Smooth muscle cell of the brain vasculature (primary cell): ENCODE measurements around the gene MDP1.
A peak's percentile ranks its signal among the peaks of the same experiment; 100 is the strongest.

Experiments
- DNase-seq: peaks from one replicate; pipeline ENCODE4 v3.0.0-alpha.2; 2012; ENCODE audit warnings: low read depth, low spot score

MDP1 gene

DNA sequence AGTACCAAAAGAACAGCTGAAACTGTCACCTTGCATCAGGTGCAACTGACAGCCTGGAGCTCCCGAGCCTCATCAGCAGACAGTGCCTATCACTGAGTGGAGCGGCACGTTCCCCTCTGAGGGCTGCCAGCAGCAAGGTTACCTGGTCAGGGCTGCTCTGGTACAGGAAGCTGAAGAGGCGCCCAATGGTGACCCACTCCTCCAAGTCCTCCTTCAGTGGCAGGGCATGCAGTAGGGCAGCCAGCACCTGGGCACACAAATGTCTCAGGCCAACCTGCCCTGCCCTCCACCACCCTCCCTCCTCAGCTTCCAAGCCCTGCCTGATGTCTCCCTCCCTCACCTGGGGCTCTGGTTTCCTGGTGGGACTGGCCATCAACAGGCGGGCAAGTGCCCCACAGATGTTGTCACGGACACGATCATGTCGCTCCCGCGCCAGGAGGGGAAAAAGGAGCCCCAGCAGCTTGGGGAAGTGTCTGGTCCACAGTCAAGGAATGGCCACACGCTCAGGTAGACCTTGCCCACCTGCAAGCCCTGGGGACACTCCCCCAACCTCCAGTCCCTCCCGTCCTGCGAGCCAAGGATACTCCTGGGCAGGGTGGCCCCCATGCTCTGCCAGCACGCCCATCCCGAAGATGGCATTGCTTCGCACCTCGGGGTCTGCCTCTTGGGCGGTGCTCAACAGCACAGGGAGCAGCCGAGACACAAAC, 34.3 kb downstream of the MDP1 start:
- DNase-seq: no peak

- no peak for DNase-seq
Measured at GRCh38 chr14:24179961-24180796, 35.7 kb downstream of the MDP1 start.

DNA sequence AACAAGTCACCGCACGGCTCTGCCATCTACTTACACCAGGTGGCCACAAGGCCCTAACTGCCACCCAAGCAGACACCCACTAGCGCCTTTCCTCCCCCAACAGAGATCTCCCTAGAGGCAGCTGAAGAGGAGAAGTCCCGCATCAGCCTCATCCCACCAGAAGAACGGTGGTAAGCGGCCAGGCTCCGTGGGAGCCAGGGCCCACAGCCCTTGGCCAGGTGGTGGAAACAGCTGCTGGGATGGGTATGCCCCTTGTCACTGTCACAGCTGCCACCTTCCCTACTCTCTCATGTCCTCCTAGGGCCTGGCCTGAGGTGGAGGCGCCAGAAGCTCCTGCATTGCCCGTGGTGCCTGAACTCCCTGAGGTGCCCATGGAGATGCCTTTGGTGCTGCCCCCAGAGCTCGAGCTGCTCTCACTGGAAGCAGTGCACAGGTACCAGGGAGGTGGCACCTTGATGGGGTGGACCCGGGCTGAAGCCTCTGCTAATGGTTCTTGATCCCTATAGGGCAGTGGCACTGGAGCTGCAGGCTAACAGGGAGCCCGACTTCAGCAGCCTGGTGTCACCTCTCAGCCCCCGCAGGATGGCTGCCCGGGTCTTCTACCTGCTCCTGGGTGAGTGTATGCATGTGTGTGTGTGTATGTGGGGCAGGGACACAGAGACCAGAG, 36.4 kb downstream of the MDP1 start:
- DNase-seq: no peak

GRCh38 chr14:24178399-24179178, 37.3 kb downstream of the MDP1 start:
- no peak for DNase-seq

DNA sequence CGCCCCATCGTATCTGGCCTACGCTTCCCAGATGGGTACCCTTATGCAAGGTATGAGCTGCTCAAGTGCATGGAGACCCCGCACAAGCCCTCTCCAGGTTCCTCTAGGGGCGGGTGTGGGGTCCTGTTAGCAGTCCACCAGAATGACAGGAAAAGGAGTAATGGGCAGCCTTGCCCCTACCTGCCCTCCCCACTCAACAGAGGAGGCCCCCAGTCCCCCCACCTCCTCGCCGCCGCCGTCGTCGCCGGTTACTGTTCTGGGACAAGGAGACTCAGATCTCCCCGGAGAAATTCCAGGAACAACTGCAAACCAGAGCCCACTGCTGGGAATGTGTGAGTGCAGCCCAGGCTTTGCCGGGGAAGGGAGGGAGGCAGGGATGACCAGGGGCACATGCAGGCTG, 38.0 kb downstream of the MDP1 start:
- no peak for DNase-seq

DNA sequence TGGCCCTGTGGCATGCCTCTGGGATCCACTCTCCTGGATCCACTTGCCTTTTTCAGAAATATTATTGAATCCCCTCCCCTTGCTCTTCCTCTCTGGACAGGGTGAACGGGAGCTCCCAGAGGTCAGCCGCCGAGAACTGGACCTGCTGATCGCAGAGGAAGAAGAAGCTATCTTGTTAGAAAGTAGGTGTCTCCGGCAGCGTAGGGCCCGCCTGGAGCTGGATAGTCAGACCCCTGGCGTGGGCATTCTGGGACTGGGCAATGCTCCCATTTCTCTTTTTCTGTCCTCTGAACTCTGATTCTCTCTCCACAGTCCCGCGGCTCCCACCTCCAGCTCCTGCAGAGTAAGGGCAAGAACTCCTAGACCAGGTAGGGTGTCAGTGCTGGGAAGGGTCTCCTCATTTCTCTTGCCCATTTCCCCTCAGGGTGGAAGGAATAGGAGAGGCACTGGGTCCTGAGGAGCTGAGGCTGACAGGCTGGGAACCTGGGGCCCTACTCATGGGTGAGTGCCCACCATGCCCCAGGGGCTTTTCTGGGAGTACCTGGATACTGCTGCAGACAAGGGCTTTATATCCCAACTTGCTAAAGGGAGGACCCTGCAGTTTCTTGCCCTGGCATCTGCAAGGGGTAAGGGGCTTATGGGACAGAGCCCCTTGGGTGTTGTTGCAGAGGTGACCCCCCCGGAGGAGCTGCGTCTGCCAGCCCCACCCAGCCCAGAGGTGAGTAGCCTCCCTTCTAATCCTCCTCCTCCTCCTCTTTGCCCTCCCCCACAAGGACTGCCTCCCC, 38.6 kb downstream of the MDP1 start:
- no peak for DNase-seq

DNA sequence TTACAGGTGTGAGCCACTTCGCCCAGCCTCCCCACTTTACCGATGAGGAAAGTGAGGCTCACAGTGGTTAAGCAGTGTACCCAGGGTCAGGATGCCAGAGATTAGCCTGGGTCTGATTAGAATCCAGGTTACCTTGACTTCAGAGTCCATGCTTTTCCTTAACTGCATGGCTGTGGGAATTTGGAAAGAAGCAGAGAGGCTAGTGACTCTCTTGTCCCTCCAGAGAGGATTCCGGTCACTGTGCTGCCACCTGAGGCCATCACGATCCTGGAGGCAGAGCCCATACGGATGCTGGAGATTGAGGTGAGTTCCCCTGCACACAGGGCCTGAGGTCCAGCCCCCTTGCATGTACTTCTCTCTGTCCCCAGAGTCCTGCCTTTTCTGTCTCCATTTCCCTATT, 39.3 kb downstream of the MDP1 start:
- DNase-seq: no peak

- DNase-seq: no peak
Measured at GRCh38 chr14:24172871-24173281, 43.0 kb downstream of the MDP1 start.

- DNase-seq: no peak
Measured at GRCh38 chr14:24172261-24172860, 43.5 kb downstream of the MDP1 start.

GRCh38 chr14:24171422-24172260, 44.2 kb downstream of the MDP1 start, which contains the start of gene REC8:
Gene REC8, plus strand, starts transcription at chr14:24172080. Its CDS starts 473 bp downstream, at chr14:24172553.
- DNase-seq: peak; percentile 44

DNA sequence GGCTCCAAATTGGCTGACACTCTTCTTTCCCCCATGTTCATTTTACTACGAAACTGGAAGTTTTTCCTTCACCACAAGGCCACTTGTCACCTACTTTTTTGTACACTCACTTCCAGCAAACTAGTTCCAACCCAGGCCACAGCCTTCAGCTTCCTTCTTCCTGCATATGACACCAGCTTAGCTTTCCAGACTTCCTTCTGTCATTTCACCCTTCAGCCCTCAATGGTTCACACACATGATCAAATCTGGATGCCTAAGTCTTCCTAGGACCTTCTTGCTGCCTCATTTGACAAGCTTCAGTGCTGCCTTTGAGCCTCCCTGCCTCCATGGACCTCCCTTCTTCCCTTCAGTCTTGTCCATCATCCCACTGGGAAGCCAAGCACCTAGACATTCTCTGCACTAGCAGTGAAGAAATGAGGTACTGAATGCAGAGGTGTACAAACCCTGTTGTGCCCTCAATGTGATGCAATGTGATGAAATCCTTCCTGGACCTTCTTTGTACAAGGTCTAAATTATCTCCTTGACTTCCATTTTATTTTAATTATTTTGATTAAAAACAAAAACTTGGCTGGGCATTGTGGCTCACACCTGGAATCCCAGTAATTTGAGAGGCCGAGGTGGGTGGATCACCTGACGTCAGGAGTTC, 48.3 kb downstream of the MDP1 start:
- no peak for DNase-seq

- DNase-seq: no peak
Measured at GRCh38 chr14:24165785-24166184, 50.1 kb downstream of the MDP1 start.

DNA sequence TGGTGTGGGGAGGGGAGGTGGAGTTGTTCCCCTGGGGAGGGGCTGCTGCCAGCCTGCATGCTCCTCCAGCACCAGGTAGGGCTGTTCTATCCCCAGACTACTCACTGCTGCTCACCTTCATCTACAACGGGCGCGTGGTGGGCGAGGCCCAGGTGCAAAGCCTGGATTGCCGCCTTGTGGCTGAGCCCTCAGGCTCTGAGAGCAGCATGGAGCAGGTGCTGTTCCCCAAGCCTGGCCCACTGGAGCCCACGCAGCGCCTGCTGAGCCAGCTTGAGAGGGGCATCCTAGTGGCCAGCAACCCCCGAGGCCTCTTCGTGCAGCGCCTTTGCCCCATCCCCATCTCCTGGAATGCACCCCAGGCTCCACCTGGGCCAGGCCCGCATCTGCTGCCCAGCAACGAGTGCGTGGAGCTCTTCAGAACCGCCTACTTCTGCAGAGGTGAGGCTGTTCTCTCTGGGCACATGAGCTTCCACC, 51.3 kb downstream of the MDP1 start:
- DNase-seq: no peak
